GM21723 (cell line): Measurements from ENCODE around the gene TESK2.
"Not testable (repeated sequence)": the region's sequence is repeated elsewhere in the genome, so short reads cannot be mapped to it uniquely, and the experiment has no call there.

Source experiments
- ATAC-seq: cut with Tn5 transposase; IDR thresholded peaks from one replicate; pipeline ENCODE4 v1.9.1; 2021; ENCODE audit warnings: mild to moderate bottlenecking, moderate library complexity; ENCODE audit not compliant: unreplicated experiment

The TESK2 gene

DNA sequence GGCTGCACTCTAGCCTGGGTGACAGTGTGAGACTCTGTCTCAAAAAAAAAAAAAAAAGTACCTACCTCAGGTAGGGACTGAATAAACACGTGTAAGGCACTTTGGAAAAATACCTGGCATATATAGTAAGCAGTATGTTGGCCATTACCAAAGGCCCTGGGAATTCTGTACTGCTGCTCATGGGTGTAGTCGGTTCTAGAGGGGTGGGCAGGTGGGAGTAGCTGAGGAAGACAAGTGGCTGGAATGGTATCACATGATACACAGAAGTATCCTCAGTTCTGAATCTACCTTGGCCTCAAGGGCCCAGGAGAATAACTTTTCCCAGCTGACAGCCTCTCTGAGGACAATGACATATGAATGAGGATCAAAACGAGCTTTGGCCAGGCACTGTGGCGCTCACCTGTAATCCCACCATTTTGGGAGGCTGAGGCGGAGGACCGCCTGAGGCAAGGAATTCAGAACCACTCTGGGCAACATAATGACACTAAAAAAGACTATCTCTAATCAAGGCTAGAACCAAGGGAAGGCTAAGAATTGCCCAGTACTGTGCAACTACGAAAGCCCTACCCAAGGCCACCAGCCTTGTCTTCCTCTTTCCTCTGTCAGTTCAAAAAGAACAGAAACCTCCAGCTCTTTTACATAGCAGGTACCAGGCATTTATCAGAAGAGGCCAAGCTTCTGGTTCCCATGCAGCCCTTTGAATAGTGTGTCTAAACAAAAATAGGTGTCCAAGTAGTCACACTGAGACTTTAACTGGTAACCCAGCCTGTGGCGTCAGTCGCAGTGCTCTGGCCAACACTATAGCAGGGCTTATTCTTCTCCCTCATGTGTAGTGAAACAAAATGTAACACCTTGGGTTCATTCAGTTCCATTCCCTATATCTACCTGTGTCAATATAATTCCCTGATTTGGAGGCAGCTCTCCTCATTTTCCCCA lies 19.3 kb upstream of the TESK2 start:
- ATAC-seq: no peak

DNA sequence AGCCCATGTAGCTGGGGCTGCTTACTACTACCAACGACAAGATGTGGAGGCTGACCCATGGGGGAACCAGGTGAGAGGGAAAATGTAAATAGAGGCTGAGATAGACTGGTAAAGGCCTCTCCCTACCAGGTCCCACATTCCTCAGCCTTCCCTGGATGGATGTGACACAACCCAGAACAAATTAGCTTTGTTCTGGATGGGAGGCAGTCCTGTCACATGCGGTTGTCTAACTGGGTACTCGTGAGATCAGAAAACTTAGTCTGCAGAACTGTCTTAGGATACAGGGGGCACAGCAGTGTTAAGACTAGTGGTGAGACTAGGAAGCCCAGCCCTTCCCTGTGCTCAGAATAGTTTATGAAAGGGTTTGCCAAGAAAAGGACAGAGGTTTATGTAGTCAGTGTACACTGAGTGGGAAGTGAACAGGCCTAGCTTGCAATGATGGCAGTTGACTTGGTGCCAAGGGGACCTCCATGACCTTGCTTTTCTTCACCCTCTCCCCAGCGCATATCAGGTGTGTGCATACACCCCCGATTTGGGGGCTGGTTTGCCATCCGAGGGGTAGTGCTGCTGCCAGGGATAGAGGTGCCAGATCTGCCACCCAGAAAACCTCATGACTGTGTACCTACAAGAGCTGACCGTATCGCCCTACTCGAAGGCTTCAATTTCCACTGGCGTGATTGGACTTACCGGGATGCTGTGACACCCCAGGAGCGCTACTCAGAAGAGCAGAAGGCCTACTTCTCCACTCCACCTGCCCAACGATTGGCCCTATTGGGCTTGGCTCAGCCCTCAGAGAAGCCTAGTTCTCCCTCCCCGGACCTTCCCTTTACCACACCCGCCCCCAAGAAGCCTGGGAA lies 17.6 kb upstream of the TESK2 start:
- ATAC-seq: no peak

DNA sequence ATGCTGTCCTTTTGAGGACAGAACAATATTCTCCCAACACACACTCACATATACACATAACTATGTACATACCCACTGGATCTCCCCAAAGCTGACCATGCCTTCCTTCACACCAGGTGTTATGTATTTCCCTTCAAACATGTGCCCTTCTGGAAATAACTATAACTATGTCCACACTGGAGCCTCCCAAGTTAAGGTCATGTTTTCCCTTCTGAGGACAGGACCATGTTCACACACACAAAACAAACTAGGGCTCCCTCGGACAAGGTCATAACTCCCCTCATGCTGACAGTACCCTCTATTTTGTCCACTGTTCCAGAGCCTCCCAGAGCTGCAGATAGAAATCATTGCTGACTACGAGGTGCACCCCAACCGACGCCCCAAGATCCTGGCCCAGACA lies 16.9 kb upstream of the TESK2 start:
- ATAC-seq: no peak

DNA sequence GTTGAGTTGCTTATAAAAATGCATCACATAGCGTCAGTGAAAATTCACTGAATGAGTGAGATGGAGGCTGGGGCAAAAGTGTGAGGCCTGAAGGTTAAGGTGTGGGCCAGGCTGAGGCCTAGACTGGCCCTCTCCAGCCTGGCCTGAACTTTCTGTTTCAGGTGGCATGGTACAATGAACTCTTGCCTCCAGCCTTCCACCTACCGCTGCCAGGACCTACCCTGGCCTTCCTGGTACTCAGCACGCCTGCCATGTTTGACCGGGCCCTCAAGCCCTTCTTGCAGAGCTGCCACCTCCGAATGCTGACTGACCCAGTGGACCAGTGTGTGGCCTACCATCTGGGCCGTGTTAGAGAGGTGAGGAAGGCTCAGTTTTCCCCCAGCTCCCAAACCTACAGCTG lies 16.2 kb upstream of the TESK2 start:
- no peak for ATAC-seq

DNA sequence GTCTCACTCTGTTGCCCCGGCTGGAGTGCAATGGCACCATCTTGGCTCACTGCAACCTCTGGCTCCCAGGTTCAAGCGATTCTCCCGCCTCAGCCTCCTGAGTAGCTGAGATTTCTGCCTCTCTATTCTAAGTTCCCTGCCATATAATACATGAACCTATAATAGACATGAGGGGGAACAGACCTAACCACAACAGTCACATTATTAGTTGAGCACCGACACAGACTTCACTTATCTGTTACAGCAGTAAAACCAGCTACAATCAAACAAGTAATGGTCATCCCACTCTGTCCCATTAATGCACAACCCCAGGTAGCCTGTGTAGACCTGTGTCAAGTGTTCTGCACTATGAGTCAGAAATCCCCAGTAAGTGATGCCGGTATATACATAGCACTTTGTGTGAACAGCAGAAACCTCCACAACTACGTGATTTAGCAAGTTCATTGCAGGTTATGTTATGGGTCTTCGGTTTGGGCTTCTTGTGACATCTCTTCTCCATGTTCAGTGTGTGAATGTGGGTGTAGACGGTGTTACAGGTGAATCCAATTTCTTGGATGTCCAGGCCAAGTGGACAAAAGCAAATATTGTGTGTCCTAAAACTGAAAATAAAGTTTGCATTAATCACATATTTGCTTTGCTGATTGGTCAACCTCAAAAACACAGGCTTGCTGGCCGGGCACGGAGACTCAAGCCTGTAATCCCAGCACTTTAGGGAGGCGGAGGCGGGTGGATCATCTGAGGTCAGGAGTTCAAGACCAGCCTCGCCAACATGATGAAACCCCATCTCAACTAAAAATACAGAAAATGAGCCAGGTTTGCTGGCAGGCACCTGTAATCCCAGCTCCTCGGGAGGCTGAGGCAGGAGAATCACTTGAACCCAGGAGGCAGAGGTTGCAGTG lies 12.7 kb upstream of the TESK2 start:
- no peak for ATAC-seq

DNA sequence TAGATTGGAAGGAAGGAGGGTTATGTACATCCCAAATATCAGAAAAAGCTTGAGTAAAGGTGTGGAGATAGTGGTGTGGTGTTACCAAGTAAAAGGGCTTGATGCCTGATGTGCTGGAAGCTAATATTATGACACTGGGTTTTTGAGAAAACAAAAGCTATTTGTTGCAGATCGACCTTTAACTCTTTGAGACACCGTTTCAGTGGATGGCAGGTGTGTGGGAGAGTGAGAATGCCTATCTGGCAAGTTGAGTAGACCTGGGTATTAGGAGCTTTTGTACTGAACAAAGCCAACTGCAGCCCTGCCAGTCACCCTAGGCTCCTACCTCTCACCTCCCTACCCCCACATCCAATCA lies 10.5 kb upstream of the TESK2 start:
- ATAC-seq: no peak

DNA sequence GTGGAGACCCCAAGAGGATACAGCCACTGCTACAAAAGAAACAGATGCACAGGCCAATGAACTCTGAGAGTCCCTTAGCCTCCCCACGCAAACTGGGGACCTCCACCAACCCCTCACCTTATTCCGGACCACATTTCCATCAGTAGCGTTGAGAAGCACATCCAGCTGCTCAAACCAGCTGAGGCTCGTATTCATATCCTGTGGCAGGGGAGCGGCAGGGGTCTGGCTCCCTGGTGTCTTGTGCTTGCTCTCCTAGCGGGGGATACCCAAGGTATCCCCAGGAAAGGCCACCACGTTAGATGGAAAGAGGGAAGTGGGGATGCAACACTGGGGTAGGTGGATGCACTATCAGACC lies 8.4 kb upstream of the TESK2 start:
- peak; percentile 6 for ATAC-seq

DNA sequence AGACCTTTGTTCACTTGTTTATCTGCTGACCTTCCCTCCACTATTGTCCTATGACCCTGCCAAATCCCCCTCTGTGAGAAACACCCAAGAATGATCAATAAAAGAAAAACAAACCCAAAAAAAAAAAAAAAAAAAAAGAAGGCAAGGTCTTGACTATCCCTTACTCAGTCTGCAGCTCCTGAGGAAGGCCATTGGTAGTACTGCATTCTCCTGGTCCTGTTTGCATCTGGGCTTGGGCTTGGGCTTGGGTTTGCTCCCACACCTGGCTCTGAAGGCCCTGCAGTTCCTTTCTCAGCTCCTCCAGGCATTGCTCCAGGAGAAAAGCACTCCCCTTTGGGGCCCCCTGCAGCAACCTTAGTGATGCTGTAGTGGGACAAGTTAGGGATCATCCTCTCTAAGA lies 7.3 kb upstream of the TESK2 start:
- ATAC-seq: no peak

DNA sequence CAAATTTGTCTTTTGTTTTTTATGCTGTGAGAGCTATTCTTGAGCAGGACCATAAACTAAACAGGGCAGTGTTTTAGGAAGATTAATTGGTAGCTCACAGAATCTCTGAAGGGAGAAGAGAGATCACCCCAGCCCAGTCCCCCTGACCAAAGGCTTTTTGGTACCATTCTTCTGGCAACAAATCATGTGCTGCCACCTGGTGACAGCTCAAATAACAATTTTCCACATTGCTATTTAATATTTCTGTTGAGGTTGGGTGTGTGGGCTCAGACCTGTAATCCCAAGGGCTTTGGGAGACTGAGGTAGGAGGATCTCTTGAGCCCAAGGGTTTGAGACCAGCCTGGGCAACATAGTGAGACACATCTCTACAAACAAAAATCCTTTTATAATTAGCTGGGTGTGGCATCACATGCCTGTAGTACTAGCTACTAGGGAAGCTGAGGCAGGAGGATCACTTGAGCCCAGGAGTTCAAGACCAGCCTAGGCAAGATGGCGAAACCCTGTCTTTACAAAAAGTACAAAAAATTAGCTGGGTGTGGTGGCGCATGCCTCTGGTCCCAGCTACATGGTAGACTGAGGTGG lies 2.2 kb upstream of the TESK2 start:
- ATAC-seq: no peak

DNA sequence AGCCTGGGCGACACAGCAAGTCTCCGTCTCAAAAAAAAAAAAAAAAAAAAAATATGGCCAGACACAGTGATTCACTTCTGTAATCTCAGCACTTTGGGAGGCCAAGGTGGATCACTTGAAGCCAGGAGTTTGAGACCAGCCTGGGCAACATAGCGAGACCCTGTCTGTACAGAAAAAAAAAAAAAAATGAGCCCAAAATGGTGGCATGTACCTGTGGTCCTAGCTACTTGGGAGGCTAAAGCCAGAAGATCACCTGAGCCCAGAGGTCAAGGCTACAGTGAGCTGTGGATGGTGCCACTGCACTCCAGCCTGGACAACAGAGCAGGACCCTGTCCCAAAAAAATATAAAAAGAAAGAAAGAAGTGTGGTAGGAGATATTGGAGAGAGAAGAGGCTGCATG lies 1.7 kb upstream of the TESK2 start:
- no peak for ATAC-seq

DNA sequence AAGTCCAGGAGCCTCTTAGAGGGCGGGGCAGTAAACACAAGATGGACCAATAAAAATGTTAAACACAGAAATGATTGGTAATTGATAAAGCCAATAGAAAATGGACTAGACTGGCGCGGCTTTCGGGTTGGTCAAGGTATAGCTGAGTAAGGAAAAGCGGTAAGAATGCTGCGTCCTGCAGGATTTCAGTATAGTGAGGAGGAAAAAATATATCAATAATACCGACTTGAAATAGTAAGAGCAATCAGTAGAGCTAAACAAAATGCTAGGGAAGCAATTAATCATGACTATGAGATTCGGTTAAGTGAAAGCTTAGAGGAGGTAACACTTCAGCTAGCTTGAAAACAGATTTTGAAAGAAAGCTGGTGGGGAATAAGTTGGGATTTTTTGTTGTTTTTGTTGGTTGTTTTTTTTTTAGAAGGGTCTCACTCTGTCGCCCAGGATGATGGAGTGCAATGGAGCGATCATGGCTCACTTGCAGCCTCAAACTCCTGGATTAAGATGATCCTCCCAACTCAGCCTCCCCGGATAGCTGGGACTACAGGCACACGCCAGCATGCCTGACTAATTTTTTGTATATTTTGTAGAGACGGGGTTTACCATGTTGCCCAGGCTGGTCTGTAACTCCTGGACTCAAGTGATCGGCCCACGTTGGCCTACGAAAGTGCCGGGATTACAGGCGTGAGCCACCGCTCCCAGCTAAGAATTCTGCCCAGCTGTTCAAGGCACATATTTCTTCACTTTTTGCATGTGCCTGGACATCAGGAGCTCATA lies 711 bp upstream of the TESK2 start:
- ATAC-seq: no peak

DNA sequence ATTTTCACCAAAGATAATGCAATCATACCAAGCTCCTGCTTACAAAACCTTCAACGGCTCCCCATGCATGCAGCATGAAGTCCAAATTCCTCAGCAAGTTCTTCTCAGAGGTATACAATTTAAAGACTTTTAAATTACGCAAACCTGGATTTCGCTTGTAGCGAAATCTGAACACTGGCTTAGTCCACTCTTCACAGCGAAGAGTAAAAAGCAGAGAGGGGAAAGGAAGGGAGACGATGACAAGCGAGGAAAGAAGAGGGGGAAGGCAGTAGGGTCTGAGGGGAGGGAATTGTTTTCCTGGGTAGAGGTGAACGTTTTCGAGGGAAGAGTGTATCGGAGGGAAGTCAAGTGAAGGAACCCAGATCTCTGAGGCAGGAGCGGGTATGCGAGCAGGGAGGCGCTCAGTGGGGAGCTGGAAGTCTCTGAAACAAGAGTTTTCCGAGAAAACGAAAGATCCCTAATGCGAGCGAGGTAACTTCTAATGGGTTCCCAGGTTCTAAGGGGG lies 790 bp downstream of the TESK2 start:
- ATAC-seq: no peak

DNA sequence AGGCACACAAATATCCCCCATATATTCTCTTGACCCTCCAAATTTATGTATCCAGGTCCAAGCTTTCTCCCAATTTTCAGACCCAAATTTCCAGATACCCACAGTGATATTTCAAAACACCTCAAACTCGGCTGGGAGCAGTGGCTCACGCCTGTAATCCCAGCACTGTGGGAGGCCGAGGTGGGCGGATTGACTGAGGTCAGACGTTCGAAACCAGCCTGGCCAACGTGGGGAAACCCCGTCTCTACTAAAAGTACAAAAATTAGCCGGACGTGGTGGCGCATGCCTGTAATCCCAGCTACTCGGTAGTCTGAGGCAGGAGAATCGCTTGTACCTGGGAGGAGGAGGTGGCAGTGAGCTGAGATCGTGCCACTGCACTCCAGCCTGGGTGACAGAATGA lies 1.6 kb downstream of the TESK2 start:
- not testable (repeated sequence) for ATAC-seq

DNA sequence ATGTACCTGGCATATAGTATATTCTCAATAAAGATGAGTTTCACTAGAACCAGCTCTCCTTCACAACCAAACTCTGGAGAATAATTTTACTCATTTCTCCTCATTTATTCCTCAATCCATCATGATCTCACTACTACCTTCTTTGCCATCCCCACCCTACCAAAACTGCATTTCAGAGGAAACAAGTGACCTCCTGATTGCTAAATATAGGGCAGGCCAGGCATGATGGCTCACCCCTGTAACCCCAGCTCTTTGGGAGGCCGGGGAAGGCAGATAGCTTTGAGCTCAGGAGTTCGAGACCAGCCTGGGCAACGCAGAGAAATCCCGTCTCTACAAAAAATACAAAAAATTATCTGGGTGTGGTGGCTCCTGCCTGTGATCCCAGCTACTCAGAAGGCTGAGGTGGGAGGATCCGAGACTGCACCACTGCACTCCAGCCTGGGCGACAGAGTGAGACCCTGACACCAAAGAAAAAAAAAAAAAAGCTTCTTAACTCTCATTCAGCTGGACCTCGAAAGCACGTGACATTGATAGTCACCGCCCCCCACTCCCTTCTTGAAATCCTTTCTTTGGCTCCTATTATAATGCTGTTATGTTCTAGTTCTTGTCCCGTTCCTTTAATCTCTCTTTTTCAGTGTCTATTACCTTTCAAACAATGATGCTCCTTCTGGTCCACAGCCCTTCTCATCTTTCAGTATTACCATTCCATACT lies 2.1 kb downstream of the TESK2 start:
- ATAC-seq: no peak

DNA sequence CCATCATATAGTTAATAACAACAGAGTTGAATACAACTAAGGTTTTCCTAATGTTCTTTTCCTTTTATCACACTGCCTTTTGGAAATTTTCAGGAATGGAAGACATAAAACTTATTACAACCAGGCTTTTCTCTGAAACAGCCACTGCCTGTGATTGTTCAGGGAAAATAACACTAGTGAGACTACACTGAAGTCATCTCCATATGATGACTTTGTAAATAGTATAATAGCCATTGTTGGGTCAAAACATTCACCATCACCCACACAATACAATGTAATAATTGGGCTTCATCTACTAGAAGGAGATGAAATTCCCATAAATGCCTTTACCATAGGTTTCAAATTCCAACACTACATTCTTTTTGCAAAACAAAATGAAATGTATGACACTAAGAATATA lies 5.0 kb downstream of the TESK2 start:
- no peak for ATAC-seq

DNA sequence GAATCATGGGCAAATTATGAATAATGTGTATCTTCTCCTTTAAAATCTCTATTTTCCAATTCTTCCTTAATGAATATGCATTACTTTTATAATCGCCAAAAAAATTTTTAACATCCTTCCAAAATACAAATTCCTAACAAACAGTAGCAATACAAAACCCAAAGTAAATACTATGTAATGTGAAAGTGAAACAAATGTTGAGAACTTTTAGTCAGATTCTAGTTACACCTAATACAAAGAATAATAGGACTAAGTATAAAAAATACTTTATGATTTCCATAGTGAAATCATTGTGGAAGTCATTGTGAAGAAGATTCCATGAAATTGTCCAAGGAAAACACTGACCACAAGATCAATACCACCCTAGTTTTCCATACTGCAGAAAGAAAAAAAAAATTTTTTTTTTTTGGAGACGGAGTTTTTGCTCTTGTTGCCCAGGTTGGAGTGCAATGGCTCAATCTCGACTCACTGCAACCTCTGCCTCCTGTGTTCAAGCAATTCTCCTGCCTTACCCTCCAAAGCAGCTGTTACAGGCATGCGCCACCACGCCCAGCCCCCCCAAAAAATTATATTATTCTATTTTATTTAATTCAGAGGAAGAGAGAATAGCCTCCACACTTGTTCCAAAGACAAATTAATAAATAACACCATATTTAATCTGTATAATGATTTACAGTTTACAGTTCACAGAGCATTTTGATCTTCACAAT lies 11.8 kb downstream of the TESK2 start:
- no peak for ATAC-seq

DNA sequence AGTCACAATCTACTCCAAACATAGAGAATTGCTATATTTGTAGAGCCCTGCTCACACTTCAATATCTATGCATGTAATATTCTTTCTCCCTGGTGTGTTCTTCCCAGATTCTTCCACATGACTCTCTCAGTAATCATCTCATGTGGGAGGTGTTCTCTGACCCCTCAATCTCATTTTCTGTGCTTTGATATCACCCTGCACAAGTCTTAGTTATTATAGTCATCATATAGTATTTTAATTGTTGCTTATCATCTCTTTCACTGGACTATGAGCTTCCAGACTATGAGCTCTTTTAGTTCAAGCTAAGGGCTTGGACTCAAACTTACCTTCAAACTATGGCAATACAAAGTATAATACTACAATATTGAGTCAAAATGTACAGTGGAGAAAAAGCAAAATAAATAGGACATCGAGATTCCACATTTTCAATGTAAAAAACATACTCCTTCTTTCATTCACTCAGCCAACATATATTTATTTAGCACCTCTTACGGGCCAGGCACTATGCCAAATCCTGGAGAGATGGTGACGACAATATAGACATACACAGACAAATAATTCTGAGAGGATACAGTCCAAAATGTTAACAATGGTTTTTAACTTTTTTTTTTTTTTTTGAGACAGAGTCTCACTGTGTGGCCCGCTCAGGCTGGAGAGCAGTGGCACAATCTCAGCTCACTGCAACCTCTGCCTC lies 12.7 kb downstream of the TESK2 start:
- ATAC-seq: no peak

DNA sequence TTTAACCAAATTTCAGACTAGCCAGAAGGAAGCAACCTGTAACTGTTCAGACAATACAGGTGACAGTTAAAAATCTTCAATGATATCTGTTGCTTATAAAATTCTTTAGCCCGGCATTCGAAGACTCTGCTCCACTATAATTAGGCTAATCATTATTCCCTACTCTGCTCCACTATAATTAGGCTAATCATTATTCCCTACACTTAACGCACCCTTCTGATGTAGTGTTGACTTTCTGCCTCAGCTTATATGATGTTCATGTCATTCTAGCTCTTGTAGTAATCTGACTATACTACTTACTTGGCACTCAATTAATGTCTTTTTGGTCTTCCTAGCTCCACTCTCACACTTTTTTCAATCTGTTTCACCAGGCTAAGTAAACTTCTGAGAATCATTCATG lies 13.3 kb downstream of the TESK2 start:
- ATAC-seq: no peak
